Activated naive CD8-positive, alpha-beta T cell treated with anti-CD3 and anti-CD28 coated beads, Interleukin-2, amount 50 U/mL, for 24 hours (primary cell): ENCODE results near the gene IFT43.

ENCODE experiments used
- ATAC-seq: fragments of 150-1000 bp; cut with Tn5 transposase; one replicate; pipeline ENCODE4 v1.10.0; 2021
- DNase-seq: peaks from one replicate; pipeline ENCODE4 v3.0.0; 2021
- H3K27ac Mint-ChIP-seq: one replicate; pipeline ENCODE4 v1.8.0; 2021; ENCODE audit warnings: mild to moderate bottlenecking, mixed read lengths
- H3K27me3 Mint-ChIP-seq: one replicate; pipeline ENCODE4 v1.8.0; 2021; ENCODE audit warnings: mixed read lengths
- H3K36me3 Mint-ChIP-seq: one replicate; pipeline ENCODE4 v1.8.0; 2021; ENCODE audit warnings: low read depth, mixed read lengths
- H3K4me1 Mint-ChIP-seq: one replicate; pipeline ENCODE4 v1.8.0; 2021; ENCODE audit warnings: mixed read lengths
- H3K4me3 Mint-ChIP-seq: one replicate; pipeline ENCODE4 v1.8.0; 2021; ENCODE audit warnings: mild to moderate bottlenecking, moderate library complexity, mixed read lengths
- H3K9me3 Mint-ChIP-seq: one replicate; pipeline ENCODE4 v1.8.0; 2021; ENCODE audit warnings: mixed read lengths

The IFT43 gene

GRCh38 chr14:76015668-76016067, 30.1 kb downstream of the IFT43 start:
- Mint-ChIP-seq H3K36me3 (peaks cover 67% of the 10 kb centered on the region), H3K27me3 (no peaks in the 10 kb centered on the region)

GRCh38 chr14:76019676-76020075, 34.1 kb downstream of the IFT43 start:
- Mint-ChIP-seq H3K27me3 (no peaks in the 10 kb centered on the region), H3K9me3 (peaks cover 25% of the 10 kb centered on the region), H3K4me1 (peaks cover 3% of the 10 kb centered on the region), H3K4me3 (no peak overlapping the region), H3K27ac (no peak overlapping the region), H3K36me3 (peaks cover 57% of the 10 kb centered on the region)
- ATAC-seq (no peak), DNase-seq (no peak)

More at GRCh38 chr14:76015668-76016067, 30.1 kb downstream of the IFT43 start:
- no peak for DNase-seq
- ATAC-seq: no peak
- Mint-ChIP-seq H3K9me3 (peaks cover 25% of the 10 kb centered on the region), H3K4me1 (peaks cover 3% of the 10 kb centered on the region), H3K27ac (no peak overlapping the region), H3K4me3 (no peak overlapping the region)

- Mint-ChIP-seq H3K9me3 (peaks cover 22% of the 10 kb centered on the region), H3K4me1 (no peaks in the 10 kb centered on the region), H3K4me3 (no peak overlapping the region), H3K36me3 (peaks cover 37% of the 10 kb centered on the region), H3K27me3 (no peaks in the 10 kb centered on the region), H3K27ac (no peak overlapping the region)
- ATAC-seq: no peak
- DNase-seq: no peak
Observed at GRCh38 chr14:76022991-76023390, 37.4 kb downstream of the IFT43 start.

GRCh38 chr14:76023757-76024156, 38.2 kb downstream of the IFT43 start:
- ATAC-seq: no peak
- peaks cover 34% of the 10 kb centered on the region for H3K36me3 Mint-ChIP-seq
- no peak overlapping the region for H3K27ac Mint-ChIP-seq

GRCh38 chr14:76024211-76024907, 38.8 kb downstream of the IFT43 start:
- no peaks in the 10 kb centered on the region for H3K27me3 Mint-ChIP-seq
- no peaks in the 10 kb centered on the region for H3K4me1 Mint-ChIP-seq
- ATAC-seq: no peak
- peaks cover 28% of the 10 kb centered on the region for H3K36me3 Mint-ChIP-seq
- no peak overlapping the region for H3K4me3 Mint-ChIP-seq
- peaks cover 10% of the 10 kb centered on the region for H3K9me3 Mint-ChIP-seq
- no peak overlapping the region for H3K27ac Mint-ChIP-seq
- no peak for DNase-seq

More at GRCh38 chr14:76023757-76024156, 38.2 kb downstream of the IFT43 start:
- no peak overlapping the region for H3K4me3 Mint-ChIP-seq
- H3K27me3 Mint-ChIP-seq: no peaks in the 10 kb centered on the region
- peaks cover 16% of the 10 kb centered on the region for H3K9me3 Mint-ChIP-seq
- no peak for DNase-seq
- no peaks in the 10 kb centered on the region for H3K4me1 Mint-ChIP-seq

- Mint-ChIP-seq H3K4me1 (no peaks in the 10 kb centered on the region), H3K27me3 (no peaks in the 10 kb centered on the region), H3K9me3 (no peaks in the 10 kb centered on the region), H3K36me3 (no peaks in the 10 kb centered on the region), H3K27ac (no peak overlapping the region), H3K4me3 (no peak overlapping the region)
- ATAC-seq: no peak
- DNase-seq: no peak
Observed at GRCh38 chr14:76034566-76034965, 49.0 kb downstream of the IFT43 start.

- Mint-ChIP-seq H3K9me3 (no peaks in the 10 kb centered on the region), H3K27me3 (no peaks in the 10 kb centered on the region), H3K4me1 (no peaks in the 10 kb centered on the region), H3K4me3 (no peak overlapping the region), H3K27ac (no peak overlapping the region), H3K36me3 (no peaks in the 10 kb centered on the region)
- ATAC-seq (no peak), DNase-seq (no peak)
Observed at GRCh38 chr14:76040704-76041103, 55.1 kb downstream of the IFT43 start.

- no peak for ATAC-seq
- H3K4me1 Mint-ChIP-seq: no peaks in the 10 kb centered on the region
- no peak for DNase-seq
- no peaks in the 10 kb centered on the region for H3K9me3 Mint-ChIP-seq
- H3K4me3 Mint-ChIP-seq: no peak overlapping the region
- no peaks in the 10 kb centered on the region for H3K27me3 Mint-ChIP-seq
- H3K36me3 Mint-ChIP-seq: no peaks in the 10 kb centered on the region
- H3K27ac Mint-ChIP-seq: peak overlapping the region; percentile 4
Observed at GRCh38 chr14:76045773-76046172, 60.2 kb downstream of the IFT43 start.

GRCh38 chr14:76050250-76050649, 64.7 kb downstream of the IFT43 start:
- Mint-ChIP-seq H3K27ac (no peak overlapping the region), H3K4me3 (no peak overlapping the region), H3K4me1 (no peaks in the 10 kb centered on the region), H3K9me3 (no peaks in the 10 kb centered on the region), H3K27me3 (no peaks in the 10 kb centered on the region), H3K36me3 (no peaks in the 10 kb centered on the region)
- DNase-seq (no peak), ATAC-seq (no peak)

GRCh38 chr14:76050797-76051392, 65.3 kb downstream of the IFT43 start:
- H3K27ac Mint-ChIP-seq: no peak overlapping the region
- H3K36me3 Mint-ChIP-seq: no peaks in the 10 kb centered on the region
- no peak for ATAC-seq
- no peaks in the 10 kb centered on the region for H3K27me3 Mint-ChIP-seq
- H3K9me3 Mint-ChIP-seq: no peaks in the 10 kb centered on the region
- no peak overlapping the region for H3K4me3 Mint-ChIP-seq
- H3K4me1 Mint-ChIP-seq: no peaks in the 10 kb centered on the region
- peak; percentile 55 for DNase-seq

- no peaks in the 10 kb centered on the region for H3K9me3 Mint-ChIP-seq
- ATAC-seq (no peak), DNase-seq (no peak)
- H3K27ac Mint-ChIP-seq: no peak overlapping the region
- no peak overlapping the region for H3K4me3 Mint-ChIP-seq
- no peaks in the 10 kb centered on the region for H3K4me1 Mint-ChIP-seq
- no peaks in the 10 kb centered on the region for H3K27me3 Mint-ChIP-seq
- no peaks in the 10 kb centered on the region for H3K36me3 Mint-ChIP-seq
Observed at GRCh38 chr14:76051717-76052465, 66.3 kb downstream of the IFT43 start.

GRCh38 chr14:76053572-76054355, 68.2 kb downstream of the IFT43 start:
- Mint-ChIP-seq H3K36me3 (no peaks in the 10 kb centered on the region), H3K27me3 (no peaks in the 10 kb centered on the region), H3K27ac (no peak overlapping the region), H3K9me3 (no peaks in the 10 kb centered on the region), H3K4me3 (no peak overlapping the region), H3K4me1 (no peaks in the 10 kb centered on the region)
- ATAC-seq (no peak), DNase-seq (no peak)

GRCh38 chr14:76055330-76055729, 69.8 kb downstream of the IFT43 start:
- Mint-ChIP-seq H3K4me3 (no peak overlapping the region), H3K36me3 (no peaks in the 10 kb centered on the region), H3K27ac (no peak overlapping the region), H3K4me1 (no peaks in the 10 kb centered on the region), H3K9me3 (no peaks in the 10 kb centered on the region), H3K27me3 (no peaks in the 10 kb centered on the region)
- DNase-seq: no peak
- no peak for ATAC-seq

GRCh38 chr14:76056128-76056527, 70.6 kb downstream of the IFT43 start:
- ATAC-seq (no peak), DNase-seq (no peak)
- no peak overlapping the region for H3K4me3 Mint-ChIP-seq
- no peaks in the 10 kb centered on the region for H3K4me1 Mint-ChIP-seq
- no peaks in the 10 kb centered on the region for H3K27me3 Mint-ChIP-seq
- no peak overlapping the region for H3K27ac Mint-ChIP-seq
- H3K36me3 Mint-ChIP-seq: peaks cover 1% of the 10 kb centered on the region
- H3K9me3 Mint-ChIP-seq: no peaks in the 10 kb centered on the region
